ENCODE results near the gene SKAP1.

DNA sequence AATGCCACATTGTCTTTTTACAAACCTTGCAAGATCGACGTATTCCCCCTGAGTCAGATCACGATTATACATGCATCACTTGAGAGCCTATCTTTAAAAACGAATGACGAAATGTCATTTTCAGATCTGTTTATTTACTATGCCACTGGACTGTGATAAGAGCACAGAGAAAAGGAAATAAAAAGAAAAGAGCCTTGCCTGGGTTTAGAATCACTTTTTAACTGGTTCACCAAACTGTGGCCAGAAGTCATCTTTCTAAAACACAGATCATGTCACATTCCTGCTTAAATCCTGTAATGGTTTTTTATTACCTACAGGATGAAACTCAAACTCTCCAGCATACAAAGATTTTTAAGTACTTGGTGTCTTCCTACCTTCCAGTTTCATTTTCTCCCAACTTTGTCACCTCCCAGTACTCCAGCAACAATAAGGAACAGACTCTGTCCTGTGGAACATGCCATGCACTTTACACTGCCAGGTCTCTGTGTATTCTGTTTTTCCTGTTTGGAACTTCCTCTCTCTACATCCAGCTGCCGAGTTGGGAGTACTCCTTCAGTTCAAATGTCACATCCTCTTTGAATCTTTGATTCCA is 231.0 kb downstream of the SKAP1 start:
- TF ChIP-seq CTCF (IDR thresholded peaks at IDR 0.05; ENCODE audit: low read depth, low read length) (no peak), EZH2phosphoT487 (IDR thresholded peaks at IDR 0.05; ENCODE audit: low read depth) (no peak)
